Measurements from ENCODE around the gene VWA8.

GRCh38 chr13:41762796-41763195 is 198.1 kb downstream of the VWA8 start:
- TF ChIP-seq POLR2AphosphoS5 (IDR thresholded peaks at IDR 0.05; ENCODE audit: insufficient read depth in 1 of 2, low read depth in 1 of 2): no peak
- no peak for TF ChIP-seq CTCF (IDR thresholded peaks at IDR 0.05)
